RWPE2 (cell line): ENCODE results near the gene NIN.

Source experiments
- ATAC-seq: fragments of 200-7000 bp; cut with Tn5 transposase; 3 replicates; pipeline ENCODE4 v1.9.1; 2021; ENCODE audit warnings: low read depth
- DNase-seq: peaks from one replicate; pipeline ENCODE4 v3.0.0-alpha.2; 2020; ENCODE audit warnings: low spot score
- H3K27ac ChIP-seq: fragments of 450-650 bp; 2 replicates; pipeline ENCODE4 v1.5.1; 2017; ENCODE audit warnings: mild to moderate bottlenecking; ENCODE audit not compliant: poor library complexity, severe bottlenecking
- H3K27me3 ChIP-seq: fragments of 250-450 bp; sonication (Bioruptor Pico); 2 replicates; pipeline ENCODE4 v1.5.1; 2021; ENCODE audit warnings: mild to moderate bottlenecking, moderate library complexity; ENCODE audit not compliant: insufficient read depth, poor library complexity, severe bottlenecking
- H3K36me3 ChIP-seq: fragments of 250-450 bp; sonication (Bioruptor Pico); 2 replicates; pipeline ENCODE4 v1.5.1; 2020; ENCODE audit warnings: low read depth, mild to moderate bottlenecking, moderate library complexity
- H3K4me1 ChIP-seq: fragments of 250-450 bp; sonication (Bioruptor Pico); 2 replicates; pipeline ENCODE4 v1.5.1; 2021; ENCODE audit warnings: mild to moderate bottlenecking, moderate library complexity; ENCODE audit not compliant: insufficient read depth, poor library complexity, severe bottlenecking
- H3K4me3 ChIP-seq: fragments of 250-450 bp; sonication (Bioruptor Pico); 2 replicates; pipeline ENCODE4 v1.5.1; 2021; ENCODE audit warnings: mild to moderate bottlenecking, moderate library complexity; ENCODE audit not compliant: severe bottlenecking
- H3K9me3 ChIP-seq: fragments of 250-450 bp; sonication (Bioruptor Pico); 2 replicates; pipeline ENCODE4 v1.5.1; 2021; ENCODE audit warnings: mild to moderate bottlenecking, moderate library complexity; ENCODE audit not compliant: severe bottlenecking
- TF ChIP-seq, protein P1 (sequence below): fragments of 450-650 bp; IDR thresholded peaks from one replicate; pipeline ENCODE4 v1.5.1; 2017; ENCODE audit warnings: mild to moderate bottlenecking, moderate library complexity; ENCODE audit not compliant: poor library complexity, severe bottlenecking

Gene NIN

GRCh38 chr14:50823762-50824636 is 7.0 kb downstream of the NIN start:
- Histone ChIP-seq H3K4me1 (peaks cover 14% of the 10 kb centered on the region), H3K9me3 (no peaks in the 10 kb centered on the region), H3K4me3 (no peak overlapping the region), H3K36me3 (peaks cover 4% of the 10 kb centered on the region; the same call in 1 of the 2 replicates), H3K27ac (no peak overlapping the region), H3K27me3 (no peaks in the 10 kb centered on the region)
- no peak for DNase-seq
- TF ChIP-seq, protein P1, sequence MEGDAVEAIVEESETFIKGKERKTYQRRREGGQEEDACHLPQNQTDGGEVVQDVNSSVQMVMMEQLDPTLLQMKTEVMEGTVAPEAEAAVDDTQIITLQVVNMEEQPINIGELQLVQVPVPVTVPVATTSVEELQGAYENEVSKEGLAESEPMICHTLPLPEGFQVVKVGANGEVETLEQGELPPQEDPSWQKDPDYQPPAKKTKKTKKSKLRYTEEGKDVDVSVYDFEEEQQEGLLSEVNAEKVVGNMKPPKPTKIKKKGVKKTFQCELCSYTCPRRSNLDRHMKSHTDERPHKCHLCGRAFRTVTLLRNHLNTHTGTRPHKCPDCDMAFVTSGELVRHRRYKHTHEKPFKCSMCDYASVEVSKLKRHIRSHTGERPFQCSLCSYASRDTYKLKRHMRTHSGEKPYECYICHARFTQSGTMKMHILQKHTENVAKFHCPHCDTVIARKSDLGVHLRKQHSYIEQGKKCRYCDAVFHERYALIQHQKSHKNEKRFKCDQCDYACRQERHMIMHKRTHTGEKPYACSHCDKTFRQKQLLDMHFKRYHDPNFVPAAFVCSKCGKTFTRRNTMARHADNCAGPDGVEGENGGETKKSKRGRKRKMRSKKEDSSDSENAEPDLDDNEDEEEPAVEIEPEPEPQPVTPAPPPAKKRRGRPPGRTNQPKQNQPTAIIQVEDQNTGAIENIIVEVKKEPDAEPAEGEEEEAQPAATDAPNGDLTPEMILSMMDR: no peak
- no peak for ATAC-seq

DNA sequence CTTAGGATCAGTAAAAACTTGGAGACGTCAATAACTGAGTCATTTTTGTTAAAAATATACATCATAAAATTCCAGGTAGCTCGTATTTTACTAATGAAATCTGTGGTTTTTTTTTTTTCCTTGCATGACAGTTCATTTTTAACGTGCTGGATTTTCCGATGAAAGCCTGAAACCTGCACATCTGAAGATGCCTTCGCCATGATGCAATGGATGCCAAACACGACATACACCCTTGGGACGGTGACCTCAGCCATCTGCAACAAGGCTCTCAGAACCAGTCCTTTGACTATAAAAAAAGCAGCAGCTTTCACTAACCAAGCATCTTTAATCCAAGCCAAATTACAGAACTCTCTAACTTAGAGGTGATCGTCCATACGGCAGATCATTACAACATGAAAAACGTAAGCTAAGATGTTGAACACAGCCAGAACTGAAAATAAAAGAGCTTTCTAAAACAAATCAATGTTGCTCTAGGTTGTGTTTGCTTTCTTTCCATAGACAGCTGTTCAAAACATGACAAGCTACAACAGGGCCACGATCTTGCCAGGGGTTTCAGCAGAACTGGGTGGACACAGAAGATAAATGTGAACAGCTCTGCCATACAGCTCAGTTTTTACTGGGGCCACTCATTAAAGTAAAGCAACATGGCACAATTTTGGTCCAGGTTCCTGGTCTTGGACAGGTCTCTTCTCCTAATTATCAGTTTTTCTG is 7.8 kb downstream of the NIN start:
- Histone ChIP-seq H3K4me1 (peaks cover 14% of the 10 kb centered on the region), H3K9me3 (no peaks in the 10 kb centered on the region), H3K27ac (no peak overlapping the region), H3K4me3 (no peak overlapping the region), H3K36me3 (peaks cover 4% of the 10 kb centered on the region; the same call in 1 of the 2 replicates), H3K27me3 (no peaks in the 10 kb centered on the region)
- ATAC-seq (no peak), DNase-seq (no peak)
- TF ChIP-seq, protein P1: no peak

- H3K36me3 ChIP-seq: peaks cover 4% of the 10 kb centered on the region; the same call in 1 of the 2 replicates
- H3K27ac ChIP-seq: no peak overlapping the region
- no peaks in the 10 kb centered on the region for H3K27me3 ChIP-seq
- TF ChIP-seq, protein P1: no peak
- no peak overlapping the region for H3K4me3 ChIP-seq
- H3K9me3 ChIP-seq: no peaks in the 10 kb centered on the region
- ATAC-seq (peak; percentile 27; the same call in 1 of the 3 replicates), DNase-seq (no peak)
- peaks cover 14% of the 10 kb centered on the region for H3K4me1 ChIP-seq
Observed at GRCh38 chr14:50822501-50823042, 8.4 kb downstream of the NIN start.

- H3K9me3 ChIP-seq: no peaks in the 10 kb centered on the region
- ATAC-seq (peak; percentile 71), DNase-seq (no peak)
- peak overlapping the region; percentile 4 for H3K27ac ChIP-seq
- H3K4me3 ChIP-seq: no peak overlapping the region
- H3K36me3 ChIP-seq: peaks cover 4% of the 10 kb centered on the region; the same call in 1 of the 2 replicates
- H3K27me3 ChIP-seq: no peaks in the 10 kb centered on the region
- TF ChIP-seq, protein P1: no peak
- peaks cover 14% of the 10 kb centered on the region for H3K4me1 ChIP-seq
Observed at GRCh38 chr14:50821510-50822464, 9.2 kb downstream of the NIN start.
